HCEC 1CT (cell line): ENCODE data around the gene ARMH3.
A peak's percentile ranks its signal among the peaks of the same experiment; 100 is the strongest.

ENCODE experiments used
- DNase-seq: peaks from one replicate; pipeline ENCODE4 v3.0.0-alpha.2; 2017

The ARMH3 gene

DNA sequence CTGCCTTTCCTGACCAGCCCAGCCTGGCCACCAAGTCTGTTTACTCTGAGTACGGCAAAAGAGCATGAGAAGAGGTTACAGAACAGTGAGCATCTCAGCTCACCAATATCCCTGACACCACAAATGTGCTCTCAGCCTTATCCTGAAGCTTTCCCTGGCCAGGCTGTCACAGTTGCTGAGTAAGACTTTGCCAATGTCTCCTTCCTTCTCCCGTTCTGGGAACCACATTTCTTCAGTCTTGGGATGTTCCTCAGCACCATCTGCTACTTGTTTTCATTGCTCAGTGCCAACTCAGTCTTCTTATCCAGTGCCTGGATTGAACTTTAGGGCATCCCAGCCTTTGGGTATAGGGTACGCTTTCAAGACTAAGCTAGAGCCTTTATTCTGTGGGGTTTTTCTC, 205.2 kb downstream of the ARMH3 start:
- DNase-seq, result no peak

DNA sequence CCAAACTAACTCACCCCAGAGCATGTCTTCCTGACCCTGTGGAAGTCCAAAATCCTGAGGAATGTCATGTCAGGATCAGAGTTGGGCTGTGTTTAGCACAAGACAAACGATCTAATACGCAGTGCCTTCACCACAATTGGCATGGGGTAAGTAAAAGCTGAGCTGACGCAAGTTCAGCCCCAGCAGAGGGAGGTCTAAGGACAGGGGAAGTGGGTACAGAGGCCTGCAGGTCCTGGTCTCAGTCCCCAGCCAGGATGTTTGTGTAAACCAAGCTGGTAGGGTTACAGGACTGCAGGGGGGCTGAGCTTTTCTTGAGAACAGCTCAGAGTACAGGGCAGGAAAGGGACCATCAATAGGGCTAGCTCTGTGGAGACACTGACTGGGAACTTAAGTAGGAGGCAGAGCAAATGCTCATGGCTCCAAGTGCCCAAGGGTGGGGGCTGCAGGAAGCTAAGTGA, 207.1 kb downstream of the ARMH3 start:
- DNase-seq, result no peak

DNA sequence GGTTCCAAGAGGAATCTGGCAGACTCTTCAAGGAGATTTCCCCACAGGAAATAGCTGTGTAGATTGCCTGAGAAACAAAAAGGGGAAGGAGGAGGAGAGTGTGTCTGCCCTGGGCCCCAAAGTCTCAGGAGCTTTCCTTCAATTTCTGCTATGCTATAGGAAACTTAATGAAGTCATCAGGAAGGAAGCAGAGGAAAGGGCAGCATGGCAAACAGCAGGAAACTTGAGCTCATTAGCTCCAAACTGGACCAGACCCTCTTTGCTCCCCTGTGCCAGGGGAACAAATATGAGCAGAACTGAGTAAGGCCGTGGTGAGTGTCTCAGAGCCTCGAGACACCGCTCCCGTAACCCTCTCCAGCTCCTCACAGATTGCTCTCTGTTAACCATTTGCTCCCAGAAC, 207.6 kb downstream of the ARMH3 start:
- no peak for DNase-seq

DNA sequence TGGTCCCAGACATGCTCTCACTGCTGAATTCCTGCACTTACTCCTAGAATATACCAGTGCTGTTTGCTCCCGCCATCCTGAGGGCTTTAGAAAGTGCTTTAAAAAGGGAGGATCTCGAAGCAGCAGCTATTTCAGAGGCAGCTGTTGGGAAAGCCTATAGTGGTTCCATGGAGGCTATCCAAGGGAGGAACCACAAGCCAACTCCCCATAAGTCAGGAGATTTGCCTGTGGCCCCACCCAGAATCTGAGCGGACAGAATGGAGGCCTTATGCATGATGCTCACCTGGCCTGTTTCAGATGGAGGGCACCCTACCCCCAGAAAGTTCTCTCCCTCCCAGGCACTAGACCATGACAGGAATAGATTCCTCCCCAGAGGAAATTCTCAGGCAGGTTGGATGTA, 210.1 kb downstream of the ARMH3 start:
- DNase-seq, result no peak

DNA sequence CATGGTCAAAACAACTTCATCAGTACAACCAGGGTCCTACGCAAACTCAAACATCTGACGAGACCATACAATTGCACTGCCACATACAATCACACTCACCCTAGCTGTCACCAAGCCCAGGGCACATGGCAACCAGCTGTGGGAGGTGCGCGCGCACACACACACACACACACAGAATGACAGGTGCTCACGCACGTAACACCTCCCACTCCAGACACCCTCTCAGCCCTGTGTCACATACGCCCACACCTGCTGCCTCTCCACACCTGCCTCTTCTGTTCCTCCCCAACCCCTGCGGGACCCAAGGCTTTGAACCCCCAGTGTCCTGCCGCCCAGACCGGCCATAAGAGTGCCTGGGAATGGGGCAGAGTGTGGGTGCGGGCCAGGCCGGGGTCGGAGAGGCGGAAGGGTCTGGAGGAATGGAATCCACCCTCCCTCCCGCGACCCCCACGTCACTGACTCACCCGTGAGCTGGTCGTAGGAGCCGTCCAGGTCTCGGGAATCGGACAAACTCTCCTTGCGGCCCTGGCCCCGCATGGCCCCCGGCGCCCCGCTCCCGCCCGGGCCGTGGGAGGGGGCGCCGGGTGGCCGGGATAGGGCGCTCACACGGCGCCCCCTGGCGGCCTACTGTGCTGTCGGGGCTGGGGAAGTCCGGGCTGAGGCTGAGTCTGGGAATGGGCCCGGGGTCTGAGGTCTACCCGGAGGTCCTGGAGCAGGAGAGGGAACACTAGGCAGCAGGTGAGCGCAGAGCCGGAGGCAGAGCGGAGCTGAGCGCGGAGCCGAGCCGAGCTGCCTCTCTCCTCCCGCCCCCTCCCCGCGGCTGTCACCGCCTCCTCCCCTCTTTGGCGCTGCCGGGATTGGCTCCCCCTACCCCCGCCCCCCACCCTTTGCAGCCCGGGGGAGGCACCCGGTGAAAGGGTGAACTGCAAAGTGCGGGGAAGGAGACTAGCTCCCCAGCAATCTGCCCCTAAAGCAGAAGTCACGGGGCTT, 212.6 kb downstream of the ARMH3 start, which contains the start of gene KCNIP2:
Gene KCNIP2, minus strand, starts transcription at position 769 of the 990 bp plus-strand sequence. Its CDS starts 232 bp downstream, at position 537.
- DNase-seq, result no peak

DNA sequence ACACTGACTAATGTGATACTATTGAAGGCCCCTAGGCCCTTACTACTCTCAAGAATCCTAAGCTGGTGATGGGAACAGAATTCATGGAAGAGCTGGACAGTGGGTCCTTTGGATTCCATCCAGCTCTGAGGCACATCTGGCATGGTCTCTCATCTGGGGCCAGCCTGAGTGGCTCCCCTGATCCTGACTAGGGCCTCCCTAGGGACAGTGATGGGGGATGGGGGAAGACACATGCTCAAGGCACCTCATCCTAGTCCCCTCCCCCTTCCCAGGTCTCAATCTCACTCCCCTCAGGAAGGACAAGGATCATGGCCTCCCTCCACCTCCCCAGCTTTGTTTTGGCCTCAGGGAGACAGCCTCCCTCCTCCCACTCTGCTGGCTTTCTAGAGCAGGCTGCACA, 214.1 kb downstream of the ARMH3 start:
- DNase-seq, result no peak

DNA sequence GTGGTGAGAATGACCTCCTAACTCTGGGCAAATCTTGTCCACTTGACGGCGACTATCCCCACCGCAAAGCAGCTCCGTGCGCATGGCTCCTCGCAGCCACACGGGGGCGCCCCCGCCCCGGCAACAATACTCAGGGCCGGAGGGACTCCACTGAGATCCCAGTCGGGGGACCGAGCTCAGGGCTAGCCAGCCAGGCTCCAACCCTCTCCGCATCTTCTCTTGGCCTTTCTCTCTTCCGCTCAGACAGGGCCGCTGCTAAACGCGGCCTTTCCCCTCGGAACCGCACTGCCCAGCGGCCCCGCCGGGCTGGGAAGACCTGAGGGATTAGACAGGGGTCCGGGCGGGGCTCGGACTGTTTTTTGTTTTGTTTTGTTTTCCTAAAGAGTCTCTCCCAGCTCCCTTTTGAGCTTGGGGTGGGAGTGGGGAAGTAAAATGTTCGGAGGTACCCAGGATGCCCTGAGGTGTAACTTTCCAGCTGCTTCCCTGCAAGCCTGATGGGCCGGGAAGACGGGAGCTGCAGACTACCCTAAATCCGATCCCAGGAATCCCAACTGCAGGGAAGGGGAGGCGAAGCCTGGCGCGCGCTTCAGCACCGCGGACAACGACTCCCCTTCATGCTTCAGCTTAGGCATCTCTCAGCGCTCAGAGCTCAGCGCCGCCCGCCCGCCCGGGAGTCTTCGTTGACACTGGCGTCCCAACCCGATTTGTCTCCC, 215.1 kb downstream of the ARMH3 start:
- DNase-seq, result peak; percentile 86

DNA sequence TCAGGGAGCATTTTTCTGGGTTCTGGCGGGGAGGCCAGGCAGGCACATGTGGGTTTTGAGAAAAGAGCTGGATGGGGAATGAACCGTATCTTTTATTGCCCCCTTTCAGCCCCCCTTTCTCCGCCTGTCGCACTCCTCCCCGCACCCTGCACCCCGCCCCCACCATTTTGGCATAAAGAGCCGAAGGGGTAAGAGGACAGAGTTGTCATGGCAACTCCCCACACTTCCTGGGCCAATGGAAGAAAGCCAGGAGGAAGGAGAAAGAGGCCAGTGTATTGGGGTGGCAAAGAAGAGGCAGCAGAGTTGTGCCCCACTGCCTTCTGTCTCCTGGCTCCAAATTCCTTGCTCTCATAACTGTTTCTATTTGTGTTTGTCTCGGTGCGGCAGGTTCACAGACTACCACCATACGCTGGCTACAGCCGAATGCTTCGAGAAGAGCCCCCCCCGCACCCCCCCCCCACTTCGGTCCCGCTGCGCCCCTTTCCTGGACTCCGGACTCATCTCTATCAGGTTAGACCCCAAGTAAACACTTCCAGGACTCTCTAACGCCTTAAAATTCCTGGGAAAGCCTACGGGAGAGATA, 215.8 kb downstream of the ARMH3 start:
- peak; percentile 52 for DNase-seq

DNA sequence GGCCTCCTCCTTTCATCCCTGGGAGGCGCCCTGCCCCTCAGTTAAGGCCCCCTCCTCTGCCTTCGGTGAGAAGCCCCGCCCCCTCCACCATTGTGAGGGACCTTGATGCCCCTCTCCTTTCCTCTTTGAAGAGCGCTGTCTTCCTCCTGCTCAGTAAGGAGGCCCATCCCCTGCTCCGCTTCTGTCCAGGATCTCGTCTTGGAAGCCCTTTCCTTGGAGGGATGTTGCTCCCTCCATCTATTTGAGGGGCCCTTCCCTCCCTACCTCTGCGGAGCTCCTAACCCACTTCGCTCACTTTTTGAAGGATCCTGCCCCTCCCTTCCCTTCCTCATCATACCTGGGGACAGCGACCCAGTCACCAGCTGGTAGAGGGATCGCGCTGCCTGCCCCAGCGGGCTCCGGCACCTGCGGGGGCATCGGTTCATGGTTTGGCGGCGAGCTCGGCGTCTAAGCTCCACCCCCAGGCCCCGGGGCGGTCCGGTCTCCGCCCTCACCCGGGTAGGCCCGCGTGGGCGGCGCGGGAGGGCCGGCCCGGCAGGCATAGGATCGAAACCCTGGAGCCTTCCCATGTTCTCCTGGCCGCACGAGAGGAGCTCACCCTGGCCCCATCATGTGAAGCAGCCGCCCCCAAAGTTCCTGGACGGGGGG, 216.4 kb downstream of the ARMH3 start:
- DNase-seq, result peak; percentile 51

DNA sequence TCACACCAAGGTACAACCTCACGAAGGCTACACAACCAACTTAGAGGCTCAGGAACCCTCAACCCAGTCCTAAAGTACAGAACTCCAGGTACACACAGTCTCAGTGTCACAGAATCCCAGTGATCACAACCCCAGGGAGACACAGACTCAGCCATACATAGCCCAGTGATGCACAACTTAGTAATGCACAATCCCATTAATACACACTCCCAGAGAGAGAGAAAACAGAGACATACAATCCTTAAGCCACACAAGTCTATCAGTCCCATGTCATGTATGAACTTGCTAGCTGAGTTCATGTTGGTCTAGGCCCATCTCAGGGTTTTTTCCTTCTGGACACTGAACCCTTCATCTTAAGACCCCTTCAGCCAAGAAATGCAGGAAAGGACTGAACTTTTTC, 217.0 kb downstream of the ARMH3 start:
- DNase-seq, result no peak

DNA sequence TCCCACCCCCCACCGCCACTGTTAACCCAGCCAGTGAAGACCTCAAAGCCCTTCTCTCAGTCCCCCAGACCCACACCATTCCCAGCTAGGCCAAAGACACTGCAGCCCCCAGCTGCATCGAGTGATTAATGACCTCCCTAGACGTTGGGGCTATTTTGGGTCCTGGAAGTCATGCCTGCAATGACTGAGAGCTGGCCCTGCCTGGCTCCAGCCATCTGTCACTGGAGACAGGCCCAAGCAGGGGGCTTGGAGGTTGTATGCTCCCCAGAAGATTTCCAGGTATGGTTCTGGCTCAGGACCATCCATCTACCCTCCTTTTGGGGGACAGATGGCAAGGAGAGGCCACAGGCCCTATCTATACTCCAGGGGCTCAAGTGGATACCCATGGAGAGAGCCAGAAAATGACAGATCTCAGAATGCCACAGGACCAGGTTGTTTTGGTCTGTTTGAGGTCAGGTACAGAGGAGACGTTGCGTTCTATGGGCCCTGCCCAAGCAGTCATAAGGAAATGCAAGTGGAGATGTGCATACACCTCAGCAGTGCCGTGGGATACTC, 217.5 kb downstream of the ARMH3 start:
- DNase-seq, result no peak

DNA sequence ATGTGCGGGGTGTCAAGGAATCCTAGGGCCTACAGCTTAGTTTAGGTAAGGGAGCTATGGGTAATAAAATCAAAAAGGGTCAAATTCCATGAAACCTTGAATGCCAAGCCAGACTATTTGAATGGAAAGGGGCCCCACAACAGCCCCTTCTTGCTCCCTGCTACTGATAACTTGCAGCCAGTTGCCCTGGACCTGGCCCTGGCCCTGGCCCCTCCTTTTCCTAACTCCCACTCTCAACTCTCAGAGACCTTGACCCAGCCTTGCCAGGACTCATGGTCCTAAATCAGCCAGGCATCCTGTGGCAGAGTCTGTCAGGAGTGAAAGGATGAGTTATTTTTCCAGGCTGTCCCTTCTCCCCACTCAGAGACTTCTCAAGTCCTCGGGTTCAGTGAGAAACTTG, 218.2 kb downstream of the ARMH3 start:
- no peak for DNase-seq

DNA sequence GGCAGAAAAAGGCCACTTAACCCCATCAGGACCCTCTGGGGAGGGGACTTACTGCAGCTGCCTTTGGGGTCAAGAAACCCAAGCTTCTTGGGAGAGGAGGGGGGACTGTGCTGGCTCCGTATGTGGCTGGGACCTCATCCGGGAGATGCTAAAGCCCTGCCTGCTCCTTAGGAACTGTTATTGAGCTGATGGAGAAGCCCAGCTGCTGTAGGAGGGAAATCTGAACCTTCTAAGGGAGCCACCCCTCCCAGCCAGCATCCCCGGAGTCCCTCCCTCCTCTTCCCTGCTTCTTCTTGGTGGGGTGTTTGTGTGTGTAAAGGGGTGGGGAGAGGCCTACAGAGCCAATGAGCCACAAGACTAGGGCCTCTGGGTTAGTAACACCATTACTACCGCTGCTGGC, 220.6 kb downstream of the ARMH3 start:
- no peak for DNase-seq

DNA sequence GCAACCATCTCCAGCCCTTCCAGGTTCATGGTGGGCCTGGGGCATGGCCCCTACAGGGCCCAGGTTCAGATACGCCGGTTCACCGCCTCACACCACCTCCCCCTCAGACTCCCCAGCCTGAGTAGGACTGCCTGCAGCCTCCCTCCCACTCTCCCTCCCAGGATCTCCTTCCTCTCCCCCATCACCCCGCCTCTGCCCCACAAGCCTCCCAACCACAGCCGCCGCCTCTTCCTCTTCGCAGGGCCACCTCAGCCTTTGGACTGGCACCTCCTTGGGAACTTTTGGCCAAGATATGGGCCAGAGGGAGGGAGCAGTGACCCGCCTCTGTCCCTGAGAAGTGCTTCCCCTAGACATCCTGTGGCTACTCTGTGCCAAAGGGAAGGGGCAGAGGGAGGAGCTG, 221.6 kb downstream of the ARMH3 start:
- no peak for DNase-seq

DNA sequence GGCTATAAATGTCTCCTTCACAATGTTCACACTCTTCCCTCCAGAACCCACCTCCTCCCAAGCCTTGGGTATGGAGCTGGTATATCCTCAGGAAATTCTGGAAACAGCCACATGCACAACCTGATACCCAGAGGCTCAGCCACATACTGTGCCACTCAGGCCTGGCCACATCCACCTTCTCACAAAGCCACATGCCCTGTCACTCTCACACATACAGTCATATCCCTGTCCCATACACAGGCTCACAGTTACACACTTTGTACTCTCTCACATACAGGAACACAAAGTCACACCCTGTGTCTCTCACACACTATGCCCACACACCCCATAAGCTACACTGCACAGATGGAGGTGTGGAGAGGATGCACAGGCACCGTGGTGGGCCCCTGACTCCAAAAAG, 222.5 kb downstream of the ARMH3 start:
- no peak for DNase-seq

DNA sequence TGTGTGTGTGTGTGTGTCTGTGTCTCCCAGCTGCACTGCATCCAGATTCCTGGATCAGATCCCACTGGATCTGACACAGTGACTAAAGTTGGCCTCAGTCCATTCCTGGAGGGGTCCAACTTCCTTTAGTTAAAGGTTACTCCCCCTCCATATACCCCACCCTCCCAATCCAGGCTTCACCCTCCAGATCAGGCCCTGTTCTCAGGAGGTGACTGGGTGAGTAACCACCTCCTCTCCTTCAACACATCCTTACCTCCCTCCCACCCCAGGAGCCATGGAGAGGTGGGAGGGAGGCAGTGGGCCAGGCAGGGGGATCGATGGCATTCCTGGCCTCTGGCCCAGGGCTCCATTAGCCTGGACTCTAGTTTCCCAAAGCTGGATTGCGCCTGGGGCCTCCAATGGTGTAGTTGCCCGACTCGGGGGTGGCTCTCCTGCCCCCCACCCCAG, 223.6 kb downstream of the ARMH3 start:
- no peak for DNase-seq

DNA sequence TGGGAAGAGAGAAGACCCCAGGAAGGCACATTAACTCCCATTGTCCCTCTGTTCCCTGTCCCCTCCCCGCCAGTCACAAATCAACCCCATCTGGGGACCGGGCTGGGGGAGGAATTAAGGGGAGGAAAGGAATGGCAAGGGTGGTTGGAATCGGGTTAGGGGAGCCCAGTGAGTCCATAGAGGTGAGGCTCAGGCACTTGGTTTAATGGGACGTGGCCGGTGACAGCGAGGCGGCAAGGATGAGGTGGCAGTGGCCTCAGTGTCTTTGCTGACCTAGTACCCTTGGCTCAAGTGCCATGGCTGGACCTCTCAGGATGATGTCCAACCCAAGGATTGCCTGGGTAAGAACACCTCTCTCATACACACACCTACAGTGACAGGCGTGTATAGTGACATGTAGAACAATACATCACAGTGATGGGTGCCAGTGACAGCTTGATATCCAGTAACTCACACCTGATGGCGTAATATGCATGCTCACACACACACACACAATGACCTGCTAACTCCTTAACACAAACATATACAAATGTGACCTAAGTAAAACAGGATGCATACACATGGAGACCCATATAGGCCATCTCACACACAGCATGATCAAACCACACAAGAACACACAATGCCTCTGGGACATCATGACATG, 224.7 kb downstream of the ARMH3 start:
- no peak for DNase-seq

DNA sequence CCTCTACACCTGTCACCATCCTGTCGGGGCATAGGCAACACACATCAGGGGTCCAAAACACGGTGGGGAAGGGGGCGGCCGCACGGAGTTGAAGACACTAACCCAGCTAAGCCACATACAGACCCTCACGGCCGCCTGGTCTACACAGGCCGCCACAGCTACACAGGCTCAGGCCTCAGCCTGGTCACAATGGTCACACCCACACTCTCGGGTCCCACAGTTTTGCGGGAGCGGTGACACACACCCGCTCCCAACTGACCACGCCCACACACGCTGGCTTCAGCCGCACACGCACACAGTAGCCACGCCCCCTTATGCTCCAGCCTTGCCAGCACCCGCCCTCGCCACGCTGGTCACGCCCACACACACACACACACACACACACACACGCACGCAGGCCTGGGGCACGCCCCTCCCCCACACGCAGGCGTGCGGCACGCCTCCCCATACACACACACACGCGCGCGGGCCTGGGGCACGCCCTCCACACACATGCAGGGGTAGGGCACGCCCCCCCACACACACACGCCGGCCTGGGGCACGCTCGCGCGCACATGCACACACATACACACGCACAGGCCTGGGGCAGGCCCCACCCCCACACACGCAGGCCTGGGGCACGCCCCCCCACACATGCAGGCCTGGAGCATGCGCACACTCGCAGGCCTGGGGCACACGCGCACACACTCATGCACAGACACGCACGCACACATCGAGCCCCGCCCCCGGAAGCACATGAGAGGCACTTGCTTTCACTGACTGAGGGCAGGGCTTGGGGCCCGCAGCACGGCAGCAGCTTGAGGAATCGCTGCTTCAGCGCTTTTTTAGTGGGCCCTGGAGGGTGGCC, 225.4 kb downstream of the ARMH3 start:
- DNase-seq, result peak; percentile 90

DNA sequence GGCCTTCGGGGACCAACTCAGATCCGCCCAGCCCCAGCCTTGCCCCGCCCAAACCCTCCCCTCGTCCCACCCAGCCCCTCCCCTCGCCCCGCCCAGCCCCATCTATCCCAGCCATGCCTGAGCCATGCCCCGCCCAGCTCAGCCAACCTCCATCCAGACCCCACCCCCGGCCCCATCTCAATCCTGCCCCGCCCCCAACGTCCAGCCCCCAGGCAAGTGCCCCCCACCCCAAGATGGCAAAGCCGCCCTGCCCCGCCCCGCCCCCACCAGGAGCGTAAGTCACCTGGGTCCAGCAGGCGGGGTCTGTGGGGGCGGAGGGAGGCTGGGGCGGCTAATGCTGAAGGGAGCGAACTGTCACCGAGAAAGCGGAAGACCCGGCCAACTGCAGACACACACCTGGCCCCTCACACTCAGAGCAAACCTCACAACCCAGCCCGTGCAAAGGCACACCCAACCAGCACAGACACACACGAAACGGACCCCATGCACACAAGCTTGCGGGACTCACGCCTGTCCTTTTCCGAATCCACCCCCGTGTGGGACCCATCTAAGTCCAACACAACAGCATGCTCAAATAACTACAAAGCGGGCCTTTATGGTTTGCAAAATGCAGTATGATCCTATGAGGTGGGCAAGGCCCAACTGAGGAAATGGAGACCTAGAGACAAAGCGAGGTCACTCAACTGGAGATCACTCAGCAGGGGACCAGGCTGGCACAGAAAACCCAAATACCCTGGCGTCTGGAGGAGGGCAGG, 226.2 kb downstream of the ARMH3 start:
- no peak for DNase-seq
